ENCODE data around the gene GPR52.
"Not testable (repeated sequence)": the region's sequence is repeated elsewhere in the genome, so short reads cannot be mapped to it uniquely, and the experiment has no call there.

The GPR52 gene

GRCh38 chr1:174447866-174448530, at the start of gene GPR52:
Gene GPR52 (plus strand): TSS chr1:174447964. CDS start chr1:174448112, 148 bp downstream.
- no peak for DNase-seq

GRCh38 chr1:174398246-174398645, 49.5 kb upstream of the GPR52 start:
- DNase-seq = no peak

- DNase-seq = no peak
These were observed 48.6 kb upstream of the GPR52 start for GRCh38 chr1:174399211-174399610.

- no peak for DNase-seq
These were observed 46.7 kb upstream of the GPR52 start for GRCh38 chr1:174401075-174401474.

GRCh38 chr1:174405219-174405618, 42.5 kb upstream of the GPR52 start:
- DNase-seq = no peak

- DNase-seq = no peak
These were observed 41.3 kb upstream of the GPR52 start for GRCh38 chr1:174406421-174406820.

GRCh38 chr1:174407665-174408064, 40.1 kb upstream of the GPR52 start:
- DNase-seq = no peak

GRCh38 chr1:174408146-174408545, 39.6 kb upstream of the GPR52 start:
- DNase-seq = no peak

GRCh38 chr1:174409801-174410200, 38.0 kb upstream of the GPR52 start:
- not testable (repeated sequence) for DNase-seq

GRCh38 chr1:174413632-174414031, 34.1 kb upstream of the GPR52 start:
- no peak for DNase-seq

- no peak for DNase-seq
These were observed 33.6 kb upstream of the GPR52 start for GRCh38 chr1:174414203-174414602.

GRCh38 chr1:174415506-174415905, 32.3 kb upstream of the GPR52 start:
- DNase-seq = no peak

GRCh38 chr1:174417921-174418320, 29.8 kb upstream of the GPR52 start:
- no peak for DNase-seq

GRCh38 chr1:174425121-174425520, 22.6 kb upstream of the GPR52 start:
- no peak for DNase-seq

- DNase-seq = no peak
These were observed 21.6 kb upstream of the GPR52 start for GRCh38 chr1:174426153-174426552.

GRCh38 chr1:174428033-174428432, 19.7 kb upstream of the GPR52 start:
- no peak for DNase-seq

GRCh38 chr1:174428739-174429138, 19.0 kb upstream of the GPR52 start:
- DNase-seq = no peak

GRCh38 chr1:174433451-174433850, 14.3 kb upstream of the GPR52 start:
- DNase-seq = no peak

- DNase-seq = no peak
These were observed 2.4 kb upstream of the GPR52 start for GRCh38 chr1:174445351-174445750.

- no peak for DNase-seq
These were observed 1.9 kb upstream of the GPR52 start for GRCh38 chr1:174445817-174446216.

- no peak for DNase-seq
These were observed 743 bp downstream of the GPR52 start for GRCh38 chr1:174448531-174448883.

GRCh38 chr1:174448974-174449373, 1.2 kb downstream of the GPR52 start:
- no peak for DNase-seq

- DNase-seq = no peak
These were observed 3.6 kb downstream of the GPR52 start for GRCh38 chr1:174451408-174451807.

GRCh38 chr1:174465855-174466254, 18.1 kb downstream of the GPR52 start:
- DNase-seq = no peak

- no peak for DNase-seq
These were observed 18.8 kb downstream of the GPR52 start for GRCh38 chr1:174466607-174467006.

GRCh38 chr1:174469052-174469451, 21.3 kb downstream of the GPR52 start:
- DNase-seq = no peak

Measured in stimulated activated CD4-positive, alpha-beta T cell treated with anti-CD3 and anti-CD28 coated beads, Interleukin-15, amount 100 ng/mL, for 24 hours (primary cell).